HCT116 (cell line): ENCODE data around the gene TRDN. TPM values are rescaled to one million over a fixed set of nuclear protein-coding genes. Genes with fewer than 3 reads are reported as not detected.

Experiments
- ATAC-seq: fragments of 200-7000 bp; cut with Tn5 transposase; 2 replicates; pipeline ENCODE4 v1.9.1; 2020; ENCODE audit warnings: mild to moderate bottlenecking, moderate library complexity
- BruUV-seq: library from RNA; stranded (reverse); fragments of 400-500 nt; replicated peaks from 2 replicates; lab custom pipeline; 2021; lab: Mats Ljungman, UMichigan
- CTCF ChIA-PET: fragments of 300-600 bp; sonication (Branson Sonifier 250); formaldehyde crosslinking; loops from one replicate; lab custom pipeline; 2021; ENCODE audit warnings: antibody characterized with exemption; lab: Charles Lee
- POLR2A ChIA-PET: fragments of 300-600, 350-600 bp; sonication (Branson Sonifier 250); formaldehyde crosslinking; loops from one replicate; lab custom pipeline; 2021; ENCODE audit warnings: antibody characterized with exemption; lab: Charles Lee
- RAD21 ChIA-PET, 2 experiments: fragments of 300-600 bp; sonication (Branson Sonifier 250); formaldehyde crosslinking; loops; one replicate each; lab custom pipeline; 2023; ENCODE audit warnings: low total read pairs in 2 of 2; ENCODE audit not compliant: uncharacterized antibody in 2 of 2, unreplicated experiment in 2 of 2, low non-redundant PET in 1 of 2; lab: Charles Lee
- DNase-seq: peaks from one replicate; pipeline ENCODE4 v3.0.0-alpha.2; 2010; ENCODE audit warnings: low read depth, low spot score
- H2AFZ ChIP-seq: fragments of 200-600 bp; shearing (Covaris generic), sonication (generic); 2 replicates; pipeline ENCODE4 v1.6.1; 2017; ENCODE audit warnings: low read depth, mixed run types, mixed read lengths, antibody characterized with exemption, low read length; ENCODE audit not compliant: poor library complexity, severe bottlenecking
- H3K27ac ChIP-seq: 2 replicates; pipeline ENCODE4 v1.5.1; 2012; ENCODE audit warnings: low read depth, low read length
- H3K27me3 ChIP-seq: fragments of 200-600 bp; sonication (generic); 2 replicates; pipeline ENCODE4 v1.6.1; 2016; ENCODE audit warnings: mixed run types, low read length, mixed read lengths; ENCODE audit not compliant: insufficient read depth
- H3K36me3 ChIP-seq, 2 experiments: fragments of 200-500 bp in 1 of 2; fragments of 200-600 bp in 1 of 2; sonication (Bioruptor generic) in 1 of 2; sonication (generic) in 1 of 2; 2 replicates each; pipeline versions ENCODE4 v1.5.1 to v1.6.1; 2014 to 2016; ENCODE audit warnings: low read length in 2 of 2, inconsistent platforms in 1 of 2, mixed read lengths in 1 of 2, mixed run types in 1 of 2; ENCODE audit not compliant: insufficient read depth in 2 of 2, control insufficient read depth in 1 of 2
- H3K4me1 ChIP-seq, 2 experiments: fragments of 200-600 bp in 1 of 2; sonication (generic) in 1 of 2; 2 replicates each; pipeline versions ENCODE4 v1.5.1 to v1.6.1; 2012 to 2017; ENCODE audit warnings: low read length in 2 of 2, inconsistent platforms in 1 of 2, mild to moderate bottlenecking in 1 of 2, mixed read lengths in 1 of 2, mixed run types in 1 of 2, moderate library complexity in 1 of 2; ENCODE audit not compliant: insufficient read depth in 2 of 2, control insufficient read depth in 1 of 2
- H3K4me2 ChIP-seq: fragments of 200-600 bp; sonication (generic); 2 replicates; pipeline ENCODE4 v1.6.1; 2017; ENCODE audit warnings: mixed run types, low read length, mixed read lengths
- H3K4me3 ChIP-seq, 2 experiments: fragments of 200-600 bp in 1 of 2; sonication (generic) in 1 of 2; replicated peaks in 1 of 2; 2 replicates each; pipeline ENCODE4 v1.5.1; 2011 to 2016; ENCODE audit warnings: low read length in 2 of 2, control low read depth in 1 of 2, low read depth in 1 of 2, mild to moderate bottlenecking in 1 of 2, mixed read lengths in 1 of 2, mixed run types in 1 of 2
- H3K79me2 ChIP-seq: fragments of 200-600 bp; sonication (generic); 2 replicates; pipeline ENCODE4 v1.6.1; 2017; ENCODE audit warnings: mild to moderate bottlenecking, mixed run types, low read length, moderate library complexity, mixed read lengths; ENCODE audit not compliant: insufficient read depth
- H3K9ac ChIP-seq: fragments of 200-600 bp; sonication (generic); 2 replicates; pipeline ENCODE4 v1.6.1; 2016; ENCODE audit warnings: low read length, mixed read lengths
- H3K9me2 ChIP-seq: fragments of 200-600 bp; sonication (generic), shearing (Covaris generic); 2 replicates; pipeline ENCODE4 v1.6.1; 2017; ENCODE audit warnings: mixed run types, mild to moderate bottlenecking, moderate library complexity; ENCODE audit not compliant: insufficient read depth
- H3K9me3 ChIP-seq, 2 experiments: fragments of 200-500 bp in 1 of 2; fragments of 200-600 bp in 1 of 2; sonication (Bioruptor generic) in 1 of 2; sonication (generic) in 1 of 2; 2 replicates each; pipeline ENCODE4 v1.6.1; 2014 to 2017; ENCODE audit warnings: low read length in 2 of 2, mixed read lengths in 2 of 2, inconsistent platforms in 1 of 2, low read depth in 1 of 2, mild to moderate bottlenecking in 1 of 2, mixed run types in 1 of 2, moderate library complexity in 1 of 2; ENCODE audit not compliant: control insufficient read depth in 1 of 2, insufficient read depth in 1 of 2
- H4K20me1 ChIP-seq: fragments of 200-600 bp; sonication (generic), shearing (Covaris generic); 2 replicates; pipeline ENCODE4 v1.6.1; 2017; ENCODE audit warnings: mixed run types, mild to moderate bottlenecking, moderate library complexity; ENCODE audit not compliant: insufficient read depth
- ATF3 ChIP-seq: IDR thresholded peaks from 2 replicates; pipeline ENCODE4 v1.6.1; 2012
- CEBPB ChIP-seq: IDR thresholded peaks from 2 replicates; pipeline ENCODE4 v1.6.1; 2012; ENCODE audit warnings: low read depth
- CTCF ChIP-seq, 3 experiments: fragments of 200-600 bp in 1 of 3; sonication (generic) in 1 of 3; IDR thresholded peaks in 2 of 3; conservative IDR thresholded peaks in 1 of 3; 2 replicates each; pipeline ENCODE4 v1.5.1; 2012 to 2017; ENCODE audit warnings: low read depth in 2 of 3, low read length in 2 of 3, antibody characterized with exemption in 1 of 3, borderline replicate concordance in 1 of 3, control low read depth in 1 of 3, mild to moderate bottlenecking in 1 of 3, mixed read lengths in 1 of 3, mixed run types in 1 of 3, moderate library complexity in 1 of 3; ENCODE audit not compliant: insufficient read depth in 1 of 3
- EGR1 ChIP-seq: IDR thresholded peaks from 2 replicates; pipeline ENCODE4 v1.6.1; 2012; ENCODE audit warnings: low read depth
- EZH2 ChIP-seq: fragments of 200-600 bp; sonication (generic); IDR thresholded peaks from 2 replicates; pipeline ENCODE4 v1.6.1; 2017; ENCODE audit warnings: antibody characterized with exemption, mixed run types
- EZH2phosphoT487 ChIP-seq: fragments of 200-600 bp; IDR thresholded peaks from 2 replicates; pipeline ENCODE4 v1.6.1; 2018; ENCODE audit warnings: antibody characterized with exemption, borderline replicate concordance
- FOSL1 ChIP-seq: IDR thresholded peaks from 2 replicates; pipeline ENCODE4 v1.6.1; 2012; ENCODE audit warnings: low read depth
- MAX ChIP-seq: IDR thresholded peaks from 2 replicates; pipeline ENCODE4 v1.6.1; 2012
- POLR2A ChIP-seq: IDR thresholded peaks from 2 replicates; pipeline ENCODE4 v1.7.0; 2011; ENCODE audit warnings: borderline replicate concordance; ENCODE audit not compliant: insufficient read depth, insufficient read length; ENCODE audit errors: extremely low read depth
- SIN3A ChIP-seq: IDR thresholded peaks from 2 replicates; pipeline ENCODE4 v1.6.1; 2012; ENCODE audit warnings: low read depth
- SP1 ChIP-seq: IDR thresholded peaks from 2 replicates; pipeline ENCODE4 v1.6.1; 2012; ENCODE audit warnings: low read depth
- TCF7L2 ChIP-seq: IDR thresholded peaks from 2 replicates; pipeline ENCODE4 v1.7.0; 2011; ENCODE audit warnings: borderline replicate concordance, inconsistent platforms; ENCODE audit not compliant: insufficient read depth, insufficient read length; ENCODE audit errors: extremely low read depth
- YY1 ChIP-seq: IDR thresholded peaks from 2 replicates; pipeline ENCODE4 v1.6.1; 2011; ENCODE audit warnings: low read length, low read depth, moderate library complexity, mild to moderate bottlenecking; ENCODE audit not compliant: insufficient replicate concordance; ENCODE audit errors: extremely low read depth
- ZNF274 ChIP-seq: fragments of 200-500 bp; sonication (Bioruptor generic); IDR thresholded peaks from 2 replicates; pipeline ENCODE4 v1.6.1; 2014; ENCODE audit warnings: mild to moderate bottlenecking, low read depth, low read length, inconsistent platforms
- intact Hi-C: fragments of 100-400 bp; cut with micrococcal nuclease; formaldehyde crosslinking; loops from 2 replicates; pipeline ENCODE4 v1.10.0; 2022
- total RNA-seq: library from RNA; stranded (reverse); gene quantifications from one replicate; pipeline ENCODE4 v1.2.1, GENCODE V29; 2021; ENCODE audit not compliant: unreplicated experiment

TRDN gene
- total RNA-seq, 1 experiment from 2014 or later: not detected

- BruUV-seq: no TSS peak
- intact Hi-C loops: no loop called here
- H3K27ac ChIP-seq: no peak overlapping the region
- H3K4me1 ChIP-seq: no peaks in the 10 kb centered on the region
- H3K4me2 ChIP-seq: no peak overlapping the region
- no peaks in the 10 kb centered on the region for H3K79me2 ChIP-seq
- no peak overlapping the region for H2AFZ ChIP-seq
- ChIA-PET POLR2A (no interaction called here), RAD21 (no interaction called here), CTCF (no interaction called here)
- H4K20me1 ChIP-seq: no peaks in the 10 kb centered on the region
- TF ChIP-seq ZNF274 (no peak), ATF3 (no peak), YY1 (no peak), CTCF (IDR thresholded peaks at IDR 0.05 in 2 of 3, conservative IDR thresholded peaks at IDR 0.05 in 1 of 3; ENCODE audit: borderline replicate concordance in 1 of 3, insufficient read depth in 1 of 3, low read depth in 2 of 3, low read length in 2 of 3) (no peak), EZH2phosphoT487 (no peak), EGR1 (no peak), TCF7L2 (no peak), FOSL1 (no peak), CEBPB (no peak), SP1 (no peak), EZH2 (no peak), SIN3A (no peak), POLR2A (no peak), MAX (no peak)
- H3K36me3 ChIP-seq: no peaks in the 10 kb centered on the region
- no peaks in the 10 kb centered on the region for H3K9me2 ChIP-seq
- H3K9ac ChIP-seq: no peak overlapping the region
- no peak overlapping the region for H3K4me3 ChIP-seq
- no peak for ATAC-seq
- no peaks in the 10 kb centered on the region for H3K9me3 ChIP-seq
- DNase-seq: no peak
- H3K27me3 ChIP-seq: no peaks in the 10 kb centered on the region
These were observed 40.0 kb upstream of the TRDN start for GRCh38 chr6:123676793-123677192.
